ENCODE measurements around the gene WFDC5. TPM values are rescaled to one million over a fixed set of nuclear protein-coding genes. Genes with fewer than 3 reads are reported as not detected.

Gene WFDC5
- total and polyA plus RNA-seq, 2 experiments from 2014 or later: not detected

DNA sequence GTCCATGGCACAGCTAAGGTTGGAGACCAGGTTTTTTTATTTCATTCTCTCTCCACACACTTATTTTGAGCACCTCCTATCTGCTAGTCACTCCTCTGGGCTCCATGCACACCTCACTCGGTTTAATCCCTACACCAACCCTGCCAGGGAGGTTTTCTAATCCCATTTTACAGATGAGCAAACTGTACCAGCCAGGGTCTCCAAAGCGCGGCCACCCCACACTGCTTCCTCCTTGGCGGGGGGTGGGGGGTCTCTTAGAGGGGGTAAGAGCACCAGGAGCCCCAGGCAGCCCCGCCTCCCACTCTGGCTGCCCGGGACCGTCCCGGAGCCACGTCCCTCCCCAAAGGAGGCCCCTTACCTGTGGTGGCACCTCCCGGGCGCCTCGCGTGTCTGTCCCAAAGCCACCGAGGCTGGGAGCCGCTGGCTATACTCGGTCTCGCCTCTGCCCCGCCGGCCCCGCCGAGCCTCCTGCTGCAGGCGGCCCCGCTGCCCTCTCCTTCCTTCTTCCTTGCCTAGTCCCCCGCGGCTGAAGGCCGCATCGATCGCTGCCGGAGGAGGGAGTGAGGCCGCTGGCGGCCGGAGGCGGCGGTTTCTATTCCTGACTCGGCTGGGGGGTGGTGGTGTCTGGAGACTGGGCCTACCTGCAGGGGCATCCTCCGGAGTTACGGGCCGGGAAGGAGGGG is 14.3 kb downstream of the WFDC5 start, which contains the start of gene KCNS1:
Gene KCNS1, minus strand, starts transcription at position 565 of the 683 bp plus-strand sequence. CDS start 1,891 bp downstream, outside the sequence.
- H3K4me2 ChIP-seq: peak within 1 kb of the TSS; percentile 80

DNA sequence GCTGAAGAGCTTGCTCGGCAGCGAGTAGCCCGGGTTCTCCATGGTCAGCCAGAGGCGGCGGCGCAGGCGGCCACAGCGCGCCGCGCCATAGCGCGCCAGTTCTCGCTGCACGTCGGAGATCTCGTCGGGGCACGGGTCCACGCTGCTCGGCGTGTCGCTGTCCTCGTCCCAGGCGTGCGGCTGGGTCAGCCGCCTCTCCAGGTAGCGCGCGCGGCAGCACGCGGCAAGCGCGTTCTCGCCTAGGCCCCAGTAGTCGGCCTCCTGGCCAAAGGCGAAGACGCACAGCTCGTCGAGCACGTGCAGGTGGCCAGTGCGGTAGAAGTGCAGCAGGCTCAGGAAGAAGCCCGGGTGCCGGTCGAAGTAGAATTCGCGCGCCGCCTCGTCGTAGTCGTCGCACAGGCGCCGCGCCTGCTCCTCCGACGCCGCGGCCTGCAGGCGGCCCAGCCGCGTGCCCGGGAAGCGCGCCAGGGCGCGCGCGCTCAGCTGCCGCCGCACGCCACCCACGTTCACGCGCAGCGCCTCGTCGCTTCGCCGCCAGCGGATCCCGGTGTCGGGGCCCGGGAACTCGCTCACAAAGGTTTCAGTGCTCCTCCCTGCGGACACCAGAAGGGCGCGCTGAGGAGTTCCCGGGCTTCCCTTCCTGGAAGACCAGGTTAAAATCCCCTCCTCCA is 16.7 kb downstream of the WFDC5 start:
- no peaks in the 10 kb centered on the region for H3K79me2 ChIP-seq (replicated peaks; ENCODE audit: insufficient read depth)
- peak overlapping the region; percentile 71 for H3K4me2 ChIP-seq
- no peak for TF ChIP-seq EZH2 (IDR thresholded peaks at IDR 0.05; ENCODE audit: low read depth, unreplicated experiment)
- TF ChIP-seq ZNF114 (CRISPR knock-in tag; IDR thresholded peaks at IDR 0.05): no peak
- TF ChIP-seq, protein P1, sequence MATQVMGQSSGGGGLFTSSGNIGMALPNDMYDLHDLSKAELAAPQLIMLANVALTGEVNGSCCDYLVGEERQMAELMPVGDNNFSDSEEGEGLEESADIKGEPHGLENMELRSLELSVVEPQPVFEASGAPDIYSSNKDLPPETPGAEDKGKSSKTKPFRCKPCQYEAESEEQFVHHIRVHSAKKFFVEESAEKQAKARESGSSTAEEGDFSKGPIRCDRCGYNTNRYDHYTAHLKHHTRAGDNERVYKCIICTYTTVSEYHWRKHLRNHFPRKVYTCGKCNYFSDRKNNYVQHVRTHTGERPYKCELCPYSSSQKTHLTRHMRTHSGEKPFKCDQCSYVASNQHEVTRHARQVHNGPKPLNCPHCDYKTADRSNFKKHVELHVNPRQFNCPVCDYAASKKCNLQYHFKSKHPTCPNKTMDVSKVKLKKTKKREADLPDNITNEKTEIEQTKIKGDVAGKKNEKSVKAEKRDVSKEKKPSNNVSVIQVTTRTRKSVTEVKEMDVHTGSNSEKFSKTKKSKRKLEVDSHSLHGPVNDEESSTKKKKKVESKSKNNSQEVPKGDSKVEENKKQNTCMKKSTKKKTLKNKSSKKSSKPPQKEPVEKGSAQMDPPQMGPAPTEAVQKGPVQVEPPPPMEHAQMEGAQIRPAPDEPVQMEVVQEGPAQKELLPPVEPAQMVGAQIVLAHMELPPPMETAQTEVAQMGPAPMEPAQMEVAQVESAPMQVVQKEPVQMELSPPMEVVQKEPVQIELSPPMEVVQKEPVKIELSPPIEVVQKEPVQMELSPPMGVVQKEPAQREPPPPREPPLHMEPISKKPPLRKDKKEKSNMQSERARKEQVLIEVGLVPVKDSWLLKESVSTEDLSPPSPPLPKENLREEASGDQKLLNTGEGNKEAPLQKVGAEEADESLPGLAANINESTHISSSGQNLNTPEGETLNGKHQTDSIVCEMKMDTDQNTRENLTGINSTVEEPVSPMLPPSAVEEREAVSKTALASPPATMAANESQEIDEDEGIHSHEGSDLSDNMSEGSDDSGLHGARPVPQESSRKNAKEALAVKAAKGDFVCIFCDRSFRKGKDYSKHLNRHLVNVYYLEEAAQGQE (IDR thresholded peaks at IDR 0.05; ENCODE audit: unreplicated experiment): no peak
- TF ChIP-seq ZNF331 (CRISPR knock-in tag; IDR thresholded peaks at IDR 0.05; ENCODE audit: low read depth): no peak
- TF ChIP-seq CREB1 (CRISPR knock-in tag; IDR thresholded peaks at IDR 0.05; ENCODE audit: low read depth): peak; percentile 47
- peak; percentile 37 to 62 for TF ChIP-seq CTCF (conservative IDR thresholded peaks at IDR 0.05; ENCODE audit: low read depth in 2 of 2)
- TF ChIP-seq JUNB (IDR thresholded peaks at IDR 0.05; ENCODE audit: unreplicated experiment): no peak
- Mint-ChIP-seq H3K27me3 (ENCODE audit: insufficient read depth, low read depth, poor library complexity) (peaks cover 39% of the 10 kb centered on the region), H3K4me1 (peaks cover 6% of the 10 kb centered on the region; the same call in 2 of the 3 replicates), H3K27ac (no peak overlapping the region), H3K36me3 (ENCODE audit: low read depth) (peaks cover 3% of the 10 kb centered on the region; the same call in 1 of the 3 replicates), H3K9me3 (peaks cover 4% of the 10 kb centered on the region; the same call in 2 of the 3 replicates), H3K4me3 (peak overlapping the region; percentile 42; the same call in 2 of the 3 replicates)
- H3K27ac ChIP-seq (ENCODE audit: low read depth): no peak overlapping the region
- no peaks in the 10 kb centered on the region for H3K36me3 ChIP-seq (ENCODE audit: insufficient read depth)
- H3K4me1 ChIP-seq (ENCODE audit: insufficient read depth): peaks cover 5% of the 10 kb centered on the region; the same call in 1 of the 2 replicates
- peak overlapping the region; percentile 45; the same call in 1 of the 2 replicates for H3K4me3 ChIP-seq
- H3K27me3 ChIP-seq (ENCODE audit: insufficient read depth): peaks cover 55% of the 10 kb centered on the region
- H3F3A ChIP-seq (replicated peaks; ENCODE audit: low read depth): peaks cover 5% of the 10 kb centered on the region; the same call in 1 of the 2 replicates
- peak overlapping the region; percentile 85 for H2AFZ ChIP-seq
- DNase-seq (ENCODE audit: low spot score): peak; percentile 91
- H3K9me2 ChIP-seq (ENCODE audit: insufficient read depth): no peaks in the 10 kb centered on the region
- peak; percentile 64 for ATAC-seq
- H4K20me1 ChIP-seq (replicated peaks; ENCODE audit: insufficient read depth): no peaks in the 10 kb centered on the region

More for the DNA sequence above, 14.3 kb downstream of the WFDC5 start, which contains the start of gene KCNS1:
- no peak within 1 kb of the TSS for H3K27ac ChIP-seq (ENCODE audit: low read depth)
- no peaks in the 10 kb centered on the region for H4K20me1 ChIP-seq (replicated peaks; ENCODE audit: insufficient read depth)
- H3K4me1 Mint-ChIP-seq: peaks cover 6% of the 10 kb centered on the region; the same call in 2 of the 3 replicates
- H3K4me3 ChIP-seq: peak within 1 kb of the TSS; percentile 54
- DNase-seq (ENCODE audit: low spot score) (peak; percentile 84), ATAC-seq (peak; percentile 80)
- peaks cover 5% of the 10 kb centered on the region; the same call in 1 of the 2 replicates for H3K4me1 ChIP-seq (ENCODE audit: insufficient read depth)
- peaks cover 3% of the 10 kb centered on the region; the same call in 1 of the 3 replicates for H3K36me3 Mint-ChIP-seq (ENCODE audit: low read depth)
- H3K79me2 ChIP-seq (replicated peaks; ENCODE audit: insufficient read depth): no peaks in the 10 kb centered on the region
- peak within 1 kb of the TSS; percentile 99 for H2AFZ ChIP-seq
- peaks cover 55% of the 10 kb centered on the region for H3K27me3 ChIP-seq (ENCODE audit: insufficient read depth)
- H3K9me2 ChIP-seq (ENCODE audit: insufficient read depth): no peaks in the 10 kb centered on the region
- no peaks in the 10 kb centered on the region for H3K36me3 ChIP-seq (ENCODE audit: insufficient read depth)
- peaks cover 5% of the 10 kb centered on the region; the same call in 1 of the 2 replicates for H3F3A ChIP-seq (replicated peaks; ENCODE audit: low read depth)
- H3K27ac Mint-ChIP-seq: no peak within 1 kb of the TSS
- TF ChIP-seq POLR2AphosphoS5 (IDR thresholded peaks at IDR 0.05; ENCODE audit: low read depth): no peak
- no peak for TF ChIP-seq STAT1 (IDR thresholded peaks at IDR 0.05; ENCODE audit: unreplicated experiment)
- no peak for TF ChIP-seq ZNF114 (CRISPR knock-in tag; IDR thresholded peaks at IDR 0.05)
- no peak for TF ChIP-seq ZNF331 (CRISPR knock-in tag; IDR thresholded peaks at IDR 0.05; ENCODE audit: low read depth)
- TF ChIP-seq JUNB (IDR thresholded peaks at IDR 0.05; ENCODE audit: unreplicated experiment): no peak
- no peak for TF ChIP-seq EZH2phosphoT487 (IDR thresholded peaks at IDR 0.05; ENCODE audit: unreplicated experiment)
- TF ChIP-seq EZH2 (IDR thresholded peaks at IDR 0.05; ENCODE audit: low read depth, unreplicated experiment): no peak
- TF ChIP-seq, protein P1 (IDR thresholded peaks at IDR 0.05; ENCODE audit: unreplicated experiment): no peak
- H3K27me3 Mint-ChIP-seq (ENCODE audit: insufficient read depth, low read depth, poor library complexity): peaks cover 43% of the 10 kb centered on the region
- H3K9me3 Mint-ChIP-seq: peaks cover 4% of the 10 kb centered on the region; the same call in 2 of the 3 replicates
- peak within 1 kb of the TSS; percentile 69 for H3K4me3 Mint-ChIP-seq
